ENCODE results near the gene LCE1A.

The LCE1A gene

DNA sequence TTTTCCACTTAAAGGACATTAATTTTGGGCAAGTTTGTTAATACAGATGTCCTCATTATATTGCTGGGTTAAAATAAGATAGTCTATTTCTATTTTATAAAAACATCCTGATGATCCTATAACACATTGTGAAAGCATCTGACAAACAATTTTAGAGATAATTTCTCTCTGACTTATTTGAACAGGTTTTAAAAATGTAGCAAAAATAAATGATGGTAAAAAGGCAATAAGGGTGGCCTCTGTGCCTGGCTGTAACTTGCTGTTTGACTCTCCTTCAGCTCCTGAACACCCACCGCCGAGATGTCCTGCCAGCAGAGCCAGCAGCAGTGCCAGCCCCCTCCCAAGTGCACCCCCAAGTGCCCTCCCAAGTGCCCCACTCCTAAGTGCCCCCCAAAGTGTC, at the start of gene LCE1A:
LCE1A (plus strand) TSS at position 301 of the 400 bp plus-strand sequence; CDS start at position 301, 0 bp downstream.
- TF ChIP-seq, protein P1, sequence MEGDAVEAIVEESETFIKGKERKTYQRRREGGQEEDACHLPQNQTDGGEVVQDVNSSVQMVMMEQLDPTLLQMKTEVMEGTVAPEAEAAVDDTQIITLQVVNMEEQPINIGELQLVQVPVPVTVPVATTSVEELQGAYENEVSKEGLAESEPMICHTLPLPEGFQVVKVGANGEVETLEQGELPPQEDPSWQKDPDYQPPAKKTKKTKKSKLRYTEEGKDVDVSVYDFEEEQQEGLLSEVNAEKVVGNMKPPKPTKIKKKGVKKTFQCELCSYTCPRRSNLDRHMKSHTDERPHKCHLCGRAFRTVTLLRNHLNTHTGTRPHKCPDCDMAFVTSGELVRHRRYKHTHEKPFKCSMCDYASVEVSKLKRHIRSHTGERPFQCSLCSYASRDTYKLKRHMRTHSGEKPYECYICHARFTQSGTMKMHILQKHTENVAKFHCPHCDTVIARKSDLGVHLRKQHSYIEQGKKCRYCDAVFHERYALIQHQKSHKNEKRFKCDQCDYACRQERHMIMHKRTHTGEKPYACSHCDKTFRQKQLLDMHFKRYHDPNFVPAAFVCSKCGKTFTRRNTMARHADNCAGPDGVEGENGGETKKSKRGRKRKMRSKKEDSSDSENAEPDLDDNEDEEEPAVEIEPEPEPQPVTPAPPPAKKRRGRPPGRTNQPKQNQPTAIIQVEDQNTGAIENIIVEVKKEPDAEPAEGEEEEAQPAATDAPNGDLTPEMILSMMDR (IDR thresholded peaks at IDR 0.05), result no peak
- H3K27ac Mint-ChIP-seq, result no peak within 1 kb of the TSS
- no peaks in the 10 kb centered on the region for H3K4me1 Mint-ChIP-seq
- no peaks in the 10 kb centered on the region for H3K27me3 Mint-ChIP-seq (ENCODE audit: low read depth, poor library complexity)
- peaks cover 78% of the 10 kb centered on the region for H3K9me3 Mint-ChIP-seq
- H3K36me3 Mint-ChIP-seq (ENCODE audit: low read depth), result no peaks in the 10 kb centered on the region
- no peak for DNase-seq
- no peak within 1 kb of the TSS for H3K4me3 Mint-ChIP-seq

DNA sequence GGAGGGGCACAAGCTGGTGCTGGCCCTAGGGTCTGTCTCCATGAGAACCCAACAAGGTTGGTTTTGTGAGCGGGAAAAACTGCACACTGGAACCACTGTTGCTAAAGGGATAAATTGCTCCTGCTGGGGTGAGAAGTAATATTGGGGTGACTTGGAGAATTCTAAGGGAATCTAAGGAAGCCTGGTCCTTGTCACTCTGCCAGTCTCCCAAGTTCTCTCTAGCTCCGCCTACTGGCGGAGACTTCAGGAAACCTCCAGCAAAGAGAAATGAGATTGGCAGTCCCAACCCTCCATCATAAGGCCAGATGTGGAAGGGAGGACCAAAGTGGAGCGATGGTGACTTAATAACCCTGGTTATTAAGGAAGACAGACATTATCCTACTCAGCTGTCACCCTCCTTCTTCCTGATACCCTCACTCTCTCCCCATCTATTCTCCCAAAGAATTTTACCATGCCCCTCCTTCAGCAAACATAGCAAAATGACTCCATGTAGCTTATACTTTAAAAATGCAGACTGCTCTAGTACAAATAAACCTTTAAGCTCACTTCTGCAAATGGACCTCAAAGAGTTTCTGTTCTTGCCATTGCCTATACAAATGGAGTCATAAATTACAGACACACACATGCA, 49.6 kb upstream of the LCE1A start:
- DNase-seq, result no peak
- no peak overlapping the region for H3K27ac Mint-ChIP-seq
- peaks cover 4% of the 10 kb centered on the region for H3K27me3 Mint-ChIP-seq (ENCODE audit: low read depth, poor library complexity)
- H3K36me3 Mint-ChIP-seq (ENCODE audit: low read depth), result no peaks in the 10 kb centered on the region
- no peak overlapping the region for H3K4me3 Mint-ChIP-seq
- peaks cover 79% of the 10 kb centered on the region for H3K9me3 Mint-ChIP-seq
- no peaks in the 10 kb centered on the region for H3K4me1 Mint-ChIP-seq
- TF ChIP-seq, protein P1 (IDR thresholded peaks at IDR 0.05), result no peak

GRCh38 chr1:152783095-152783494, 44.2 kb upstream of the LCE1A start:
- TF ChIP-seq, protein P1 (IDR thresholded peaks at IDR 0.05), result no peak
- no peaks in the 10 kb centered on the region for H3K4me1 Mint-ChIP-seq
- no peaks in the 10 kb centered on the region for H3K36me3 Mint-ChIP-seq (ENCODE audit: low read depth)
- H3K9me3 Mint-ChIP-seq, result peaks cover 75% of the 10 kb centered on the region
- no peak overlapping the region for H3K27ac Mint-ChIP-seq
- H3K4me3 Mint-ChIP-seq, result no peak overlapping the region
- H3K27me3 Mint-ChIP-seq (ENCODE audit: low read depth, poor library complexity), result no peaks in the 10 kb centered on the region
- DNase-seq, result no peak

DNA sequence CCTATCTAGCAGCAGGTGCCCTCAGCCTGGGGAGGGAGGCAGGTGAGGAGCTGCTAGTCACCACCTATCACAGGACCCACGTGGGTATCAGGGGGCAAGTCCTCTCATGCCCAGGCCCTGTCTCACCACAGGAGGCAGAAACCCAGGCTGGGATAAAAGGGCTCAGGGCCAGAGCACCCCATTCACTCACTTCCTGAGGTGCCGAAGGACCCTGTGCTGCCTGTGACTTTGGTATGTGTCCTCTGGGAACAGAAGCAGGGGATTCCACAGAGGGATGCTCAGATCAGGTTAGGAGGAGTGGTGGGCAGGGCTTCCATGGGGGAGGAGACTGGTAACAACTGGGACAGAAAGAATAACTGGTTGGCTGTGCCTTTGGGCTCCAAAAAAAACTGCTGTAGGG, 41.2 kb upstream of the LCE1A start, which contains the start of gene LCE1E:
LCE1E (plus strand) TSS at position 181 of the 400 bp plus-strand sequence. CDS start 1,043 bp downstream, outside the sequence.
- Mint-ChIP-seq H3K36me3 (ENCODE audit: low read depth) (no peaks in the 10 kb centered on the region), H3K9me3 (peaks cover 78% of the 10 kb centered on the region), H3K27ac (no peak within 1 kb of the TSS), H3K27me3 (ENCODE audit: low read depth, poor library complexity) (no peaks in the 10 kb centered on the region), H3K4me1 (no peaks in the 10 kb centered on the region), H3K4me3 (no peak within 1 kb of the TSS)
- TF ChIP-seq, protein P1 (IDR thresholded peaks at IDR 0.05), result no peak
- no peak for DNase-seq

DNA sequence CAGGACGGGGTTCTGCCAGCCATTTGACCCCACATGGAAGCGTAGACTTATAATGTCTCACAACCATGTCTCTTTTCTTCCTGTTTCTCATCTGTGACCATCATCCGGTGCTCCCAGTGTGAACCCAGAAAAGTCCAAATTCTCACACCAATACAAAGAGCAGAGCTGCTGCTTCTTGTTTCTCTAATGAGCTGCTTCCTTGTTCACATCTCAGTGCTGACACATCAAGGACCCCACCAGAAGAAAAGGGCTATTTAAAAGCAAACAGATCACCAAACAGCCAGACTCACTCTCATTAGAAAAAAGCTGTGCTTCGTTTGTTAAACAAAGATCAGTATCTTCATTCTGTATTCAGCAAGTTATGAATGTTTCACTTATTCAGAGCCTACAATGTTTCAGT, 31.6 kb upstream of the LCE1A start:
- TF ChIP-seq, protein P1 (IDR thresholded peaks at IDR 0.05), result no peak
- peaks cover 77% of the 10 kb centered on the region for H3K9me3 Mint-ChIP-seq
- H3K27me3 Mint-ChIP-seq (ENCODE audit: low read depth, poor library complexity), result no peaks in the 10 kb centered on the region
- H3K4me3 Mint-ChIP-seq, result no peak overlapping the region
- H3K4me1 Mint-ChIP-seq, result no peaks in the 10 kb centered on the region
- DNase-seq, result no peak
- no peak overlapping the region for H3K27ac Mint-ChIP-seq
- H3K36me3 Mint-ChIP-seq (ENCODE audit: low read depth), result no peaks in the 10 kb centered on the region

- Mint-ChIP-seq H3K27ac (no peak within 1 kb of the TSS), H3K4me3 (no peak within 1 kb of the TSS), H3K9me3 (peaks cover 77% of the 10 kb centered on the region), H3K36me3 (ENCODE audit: low read depth) (no peaks in the 10 kb centered on the region), H3K4me1 (no peaks in the 10 kb centered on the region), H3K27me3 (ENCODE audit: low read depth, poor library complexity) (no peaks in the 10 kb centered on the region)
- no peak for DNase-seq
- TF ChIP-seq, protein P1 (IDR thresholded peaks at IDR 0.05), result no peak
Measured at GRCh38 chr1:152796421-152796820, 30.9 kb upstream of the LCE1A start, which contains the start of gene LCE1D. LCE1D (plus strand) TSS chr1:152796721; CDS start chr1:152797795, 1,074 bp downstream.
